Measurements from ENCODE around the gene TOR1B.

Gene TOR1B

DNA sequence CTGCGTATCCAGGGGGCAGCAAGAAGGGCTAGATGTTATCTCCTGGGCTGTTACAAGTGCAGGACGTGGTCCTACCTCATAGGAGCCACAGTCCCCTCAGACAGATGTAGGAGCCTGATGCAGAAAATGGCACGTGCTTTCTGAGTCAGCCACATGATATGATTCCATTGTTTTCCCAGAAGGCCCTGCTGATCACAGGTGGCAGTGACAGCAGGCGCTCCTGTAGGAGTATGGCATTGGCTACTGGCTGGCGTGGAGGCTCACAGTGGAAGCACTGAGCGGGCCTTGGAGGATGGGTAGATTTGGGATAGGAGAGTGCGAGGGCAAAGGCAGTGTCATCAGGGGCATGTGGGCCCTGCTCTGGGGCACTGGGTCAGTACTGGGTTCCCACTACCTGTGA is 54.2 kb downstream of the TOR1B start:
- H4K20me1 ChIP-seq (ENCODE audit: control insufficient read depth, insufficient read depth, low read depth, low read length) = no peaks in the 10 kb centered on the region
- no peaks in the 10 kb centered on the region for H3K79me2 ChIP-seq (ENCODE audit: control insufficient read depth, low read length)
- H3K36me3 ChIP-seq (ENCODE audit: control insufficient read depth, low read length) = peaks cover 17% of the 10 kb centered on the region
- H3K9me2 ChIP-seq (replicated peaks; ENCODE audit: control insufficient read depth, low read length) = no peaks in the 10 kb centered on the region
- no peak overlapping the region for H3K4me2 ChIP-seq (ENCODE audit: low read length)
- no peak overlapping the region for H3K27ac ChIP-seq (ENCODE audit: low read depth, low read length)
- no peak overlapping the region for H3K4me3 ChIP-seq (ENCODE audit: low read length)
- H3K4me1 ChIP-seq (ENCODE audit: control insufficient read depth, low read length) = no peaks in the 10 kb centered on the region
- TF ChIP-seq, protein P1, sequence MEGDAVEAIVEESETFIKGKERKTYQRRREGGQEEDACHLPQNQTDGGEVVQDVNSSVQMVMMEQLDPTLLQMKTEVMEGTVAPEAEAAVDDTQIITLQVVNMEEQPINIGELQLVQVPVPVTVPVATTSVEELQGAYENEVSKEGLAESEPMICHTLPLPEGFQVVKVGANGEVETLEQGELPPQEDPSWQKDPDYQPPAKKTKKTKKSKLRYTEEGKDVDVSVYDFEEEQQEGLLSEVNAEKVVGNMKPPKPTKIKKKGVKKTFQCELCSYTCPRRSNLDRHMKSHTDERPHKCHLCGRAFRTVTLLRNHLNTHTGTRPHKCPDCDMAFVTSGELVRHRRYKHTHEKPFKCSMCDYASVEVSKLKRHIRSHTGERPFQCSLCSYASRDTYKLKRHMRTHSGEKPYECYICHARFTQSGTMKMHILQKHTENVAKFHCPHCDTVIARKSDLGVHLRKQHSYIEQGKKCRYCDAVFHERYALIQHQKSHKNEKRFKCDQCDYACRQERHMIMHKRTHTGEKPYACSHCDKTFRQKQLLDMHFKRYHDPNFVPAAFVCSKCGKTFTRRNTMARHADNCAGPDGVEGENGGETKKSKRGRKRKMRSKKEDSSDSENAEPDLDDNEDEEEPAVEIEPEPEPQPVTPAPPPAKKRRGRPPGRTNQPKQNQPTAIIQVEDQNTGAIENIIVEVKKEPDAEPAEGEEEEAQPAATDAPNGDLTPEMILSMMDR (IDR thresholded peaks at IDR 0.05; ENCODE audit: low read depth, low read length, poor library complexity, severe bottlenecking) = no peak
- TF ChIP-seq EZH2phosphoT487 (IDR thresholded peaks at IDR 0.05; ENCODE audit: borderline replicate concordance, low read length) = no peak
- H3K27me3 ChIP-seq (ENCODE audit: control insufficient read depth, low read length) = no peaks in the 10 kb centered on the region
- no peaks in the 10 kb centered on the region for H3F3A ChIP-seq (ENCODE audit: control insufficient read depth, insufficient read depth)
- H3K9me3 ChIP-seq (ENCODE audit: control insufficient read depth, insufficient read depth, low read length) = no peaks in the 10 kb centered on the region

DNA sequence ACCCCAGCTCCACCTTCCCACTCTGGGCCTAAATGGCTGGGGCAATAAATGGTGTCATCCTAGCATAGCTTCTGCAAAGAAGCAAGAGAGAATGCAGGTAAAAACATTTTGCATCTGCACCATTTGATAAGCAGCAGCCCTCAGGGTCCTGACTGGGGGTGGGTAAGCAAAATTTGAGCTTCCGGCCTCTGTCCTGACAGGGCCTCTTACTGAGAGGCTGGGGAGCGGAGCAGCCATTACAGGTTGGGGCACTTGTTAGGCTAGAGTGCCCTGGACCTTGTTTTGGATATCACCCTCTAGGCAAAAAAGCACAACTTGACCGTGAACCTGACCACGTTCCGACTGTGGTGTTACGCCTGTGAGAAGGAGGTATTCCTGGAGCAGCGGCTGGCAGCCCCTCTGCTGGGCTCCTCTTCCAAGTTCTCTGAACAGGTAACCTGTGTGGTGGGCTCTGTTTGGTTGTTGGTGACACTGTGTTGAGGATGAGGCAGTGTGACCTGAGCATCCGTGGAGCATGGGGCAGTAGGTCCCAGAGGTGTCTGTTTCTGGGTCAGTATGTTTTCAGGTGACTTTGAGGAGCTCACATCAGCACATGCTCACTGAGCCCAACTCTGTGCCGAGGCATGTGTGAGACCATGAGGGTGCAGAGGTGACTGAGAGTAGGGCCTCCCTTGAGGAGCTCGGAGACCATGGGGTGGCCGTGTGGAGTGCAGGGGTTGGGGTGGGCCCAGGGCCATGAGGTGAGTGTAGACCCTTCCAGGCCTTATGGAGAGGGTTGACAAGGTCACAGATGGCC is 55.4 kb downstream of the TOR1B start:
- Histone ChIP-seq H3K36me3 (ENCODE audit: control insufficient read depth, low read length) (peaks cover 12% of the 10 kb centered on the region), H3K9me2 (replicated peaks; ENCODE audit: control insufficient read depth, low read length) (no peaks in the 10 kb centered on the region), H3K79me2 (ENCODE audit: control insufficient read depth, low read length) (no peaks in the 10 kb centered on the region), H3K4me2 (ENCODE audit: low read length) (no peak overlapping the region), H3K27me3 (ENCODE audit: control insufficient read depth, low read length) (no peaks in the 10 kb centered on the region), H3K9me3 (ENCODE audit: control insufficient read depth, insufficient read depth, low read length) (no peaks in the 10 kb centered on the region), H3F3A (ENCODE audit: control insufficient read depth, insufficient read depth) (no peaks in the 10 kb centered on the region), H4K20me1 (ENCODE audit: control insufficient read depth, insufficient read depth, low read depth, low read length) (no peaks in the 10 kb centered on the region), H3K4me1 (ENCODE audit: control insufficient read depth, low read length) (peaks cover 4% of the 10 kb centered on the region; the same call in 1 of the 2 replicates), H3K27ac (ENCODE audit: low read depth, low read length) (no peak overlapping the region), H3K4me3 (ENCODE audit: low read length) (no peak overlapping the region)
- TF ChIP-seq EZH2phosphoT487 (IDR thresholded peaks at IDR 0.05; ENCODE audit: borderline replicate concordance, low read length) = no peak
- TF ChIP-seq, protein P1 (IDR thresholded peaks at IDR 0.05; ENCODE audit: low read depth, low read length, poor library complexity, severe bottlenecking) = no peak

Measured in DOHH2 (cell line).